Measurements from ENCODE around the gene FGF22. TPM values are rescaled to one million over a fixed set of nuclear protein-coding genes. Genes with fewer than 3 reads are reported as not detected.

FGF22 gene
- total RNA-seq, 3 donors from 2014 or later (not counting 1 experiment from before 2014, with no cell fraction given) = 0.31 to 0.58 (median 0.41) TPM

- H3K4me1 ChIP-seq (ENCODE audit: control insufficient read depth, insufficient read depth, low read length) = peaks cover 58% of the 10 kb centered on the region
- DNase-seq = no peak
Measured at GRCh38 chr19:652467-653389, 13.0 kb downstream of the FGF22 start.

DNA sequence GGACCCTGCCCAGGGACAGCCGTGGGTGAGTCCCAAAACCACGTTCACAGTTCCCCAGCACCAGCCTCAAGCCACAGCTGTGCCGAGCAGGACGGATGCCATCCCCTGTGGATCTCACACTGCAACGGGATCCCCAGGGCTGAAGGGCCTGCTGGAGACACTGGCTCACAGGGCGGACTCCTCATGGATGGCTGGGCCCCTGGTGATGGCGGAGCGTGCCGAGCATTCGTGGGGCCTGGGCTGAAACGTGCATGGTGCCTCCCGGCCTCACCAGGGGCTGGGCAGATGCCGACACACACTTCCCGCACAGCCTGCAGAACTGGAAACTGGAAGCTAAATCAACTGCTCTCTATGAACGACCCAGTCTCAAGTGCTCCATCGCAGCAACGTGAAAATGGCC is 13.7 kb downstream of the FGF22 start:
- no peaks in the 10 kb centered on the region for H3K27me3 ChIP-seq (ENCODE audit: control insufficient read depth, insufficient read depth, low read length)
- peaks cover 68% of the 10 kb centered on the region for H3K36me3 ChIP-seq (ENCODE audit: control insufficient read depth, insufficient read depth, low read length)
- WGBS (ENCODE audit: insufficient coverage) = 92% methylated on average over 17 of the region's 17 CpGs
- H3K4me1 ChIP-seq (ENCODE audit: control insufficient read depth, insufficient read depth, low read length) = peaks cover 65% of the 10 kb centered on the region
- no peak overlapping the region for H3K27ac ChIP-seq (ENCODE audit: low read length)
- DNase-seq (no peak), ATAC-seq (no peak)
- no peak overlapping the region for H3K4me3 ChIP-seq (ENCODE audit: low read length)
- no peak for TF ChIP-seq CTCF (IDR thresholded peaks at IDR 0.05)
- intact Hi-C loops (cut with micrococcal nuclease) = no loop called here
- Mint-ChIP-seq H3K4me1 (peaks cover 22 to 32% of the 10 kb centered on the region in 2 donors), H3K36me3 (no peaks in the 10 kb centered on the region), H3K4me3 (no peak overlapping the region), H3K9me3 (no peaks in the 10 kb centered on the region), H3K27ac (peak overlapping the region in 1 of 2 donors; percentile 16), H3K27me3 (ENCODE audit: low read depth in 2 of 2) (no peaks in the 10 kb centered on the region)
- no peaks in the 10 kb centered on the region for H3K9me3 ChIP-seq (ENCODE audit: control insufficient read depth, insufficient read depth, low read length)

More at GRCh38 chr19:652467-653389, 13.0 kb downstream of the FGF22 start:
- no peak overlapping the region for H3K4me3 Mint-ChIP-seq
- peaks cover 21 to 29% of the 10 kb centered on the region in 2 donors for H3K4me1 Mint-ChIP-seq
- 92% methylated on average over 54 of the region's 54 CpGs for WGBS (ENCODE audit: insufficient coverage)
- no peaks in the 10 kb centered on the region for H3K9me3 Mint-ChIP-seq
- Histone ChIP-seq H3K4me3 (ENCODE audit: low read length) (no peak overlapping the region), H3K27me3 (ENCODE audit: control insufficient read depth, insufficient read depth, low read length) (no peaks in the 10 kb centered on the region), H3K9me3 (ENCODE audit: control insufficient read depth, insufficient read depth, low read length) (no peaks in the 10 kb centered on the region), H3K27ac (ENCODE audit: low read length) (no peak overlapping the region), H3K36me3 (ENCODE audit: control insufficient read depth, insufficient read depth, low read length) (peaks cover 70% of the 10 kb centered on the region)
- ATAC-seq = no peak
- TF ChIP-seq CTCF (IDR thresholded peaks at IDR 0.05) = no peak
- no peaks in the 10 kb centered on the region for H3K27me3 Mint-ChIP-seq (ENCODE audit: low read depth in 2 of 2)
- intact Hi-C loops (cut with micrococcal nuclease) = no loop called here
- no peaks in the 10 kb centered on the region for H3K36me3 Mint-ChIP-seq
- H3K27ac Mint-ChIP-seq = peak overlapping the region in 1 of 2 donors; percentile 16

- no peaks in the 10 kb centered on the region for H3K27me3 Mint-ChIP-seq (ENCODE audit: low read depth in 2 of 2)
- H3K36me3 Mint-ChIP-seq = no peaks in the 10 kb centered on the region
- peaks cover 60% of the 10 kb centered on the region for H3K36me3 ChIP-seq (ENCODE audit: control insufficient read depth, insufficient read depth, low read length)
- H3K27ac Mint-ChIP-seq = peak overlapping the region; percentile 98
- H3K4me1 ChIP-seq (ENCODE audit: control insufficient read depth, insufficient read depth, low read length) = peaks cover 87% of the 10 kb centered on the region
- ATAC-seq = no peak
- peak overlapping the region; percentile 75 for H3K4me3 Mint-ChIP-seq
- 82% methylated on average over 17 of the region's 17 CpGs for WGBS (ENCODE audit: insufficient coverage)
- H3K9me3 Mint-ChIP-seq = no peaks in the 10 kb centered on the region
- DNase-seq = no peak
- H3K27ac ChIP-seq (ENCODE audit: low read length) = no peak overlapping the region
- H3K4me3 ChIP-seq (ENCODE audit: low read length) = no peak overlapping the region
- intact Hi-C loops (cut with micrococcal nuclease) = no loop called here
- H3K4me1 Mint-ChIP-seq = peaks cover 40 to 55% of the 10 kb centered on the region in 2 donors
- no peaks in the 10 kb centered on the region for H3K27me3 ChIP-seq (ENCODE audit: control insufficient read depth, insufficient read depth, low read length)
- H3K9me3 ChIP-seq (ENCODE audit: control insufficient read depth, insufficient read depth, low read length) = no peaks in the 10 kb centered on the region
- TF ChIP-seq CTCF (IDR thresholded peaks at IDR 0.05) = no peak
Measured at GRCh38 chr19:655691-656090, 16.0 kb downstream of the FGF22 start.

Data from natural killer cell (primary cell).